Spleen (tissue), 11 donors: Measurements from ENCODE around the gene CLDN34. TPM values are rescaled to one million over a fixed set of nuclear protein-coding genes. Genes with fewer than 3 reads are reported as not detected.

ENCODE experiments used
- DNase-seq: peaks from one replicate; pipeline ENCODE4 v3.0.0-alpha.2; 2020
- H3K27ac ChIP-seq, 8 donors: fragments of 200-600 bp; sonication (generic) in 7 of 8; 1 replicate in 4 of 8; 2 replicates in 4 of 8; pipeline versions ENCODE4 v1.5.0 to v1.8.0; 2016 to 2021; ENCODE audit warnings: inconsistent platforms in 4 of 8, mild to moderate bottlenecking in 4 of 8, moderate library complexity in 1 of 8
- H3K27me3 ChIP-seq, 7 donors: fragments of 200-600 bp; sonication (generic) in 6 of 7; replicated peaks in 1 of 7; 1 replicate in 4 of 7; 2 replicates in 3 of 7; pipeline versions ENCODE4 v1.5.0 to v1.8.0; 2016 to 2021; ENCODE audit warnings: inconsistent platforms in 3 of 7, mild to moderate bottlenecking in 1 of 7
- H3K36me3 ChIP-seq, 6 donors: fragments of 200-600 bp; sonication (generic) in 5 of 6; 1 replicate in 4 of 6; 2 replicates in 2 of 6; pipeline versions ENCODE4 v1.5.0 to v1.8.0; 2016 to 2021; ENCODE audit warnings: inconsistent platforms in 2 of 6
- H3K4me1 ChIP-seq, 6 donors: fragments of 200-600 bp; sonication (generic) in 5 of 6; 1 replicate in 3 of 6; 2 replicates in 3 of 6; pipeline versions ENCODE4 v1.5.0 to v1.8.0; 2016 to 2021; ENCODE audit warnings: inconsistent platforms in 3 of 6
- H3K4me3 ChIP-seq, 8 donors: fragments of 200-600 bp; sonication (generic) in 7 of 8; 1 replicate in 4 of 8; 2 replicates in 4 of 8; pipeline versions ENCODE4 v1.5.0 to v1.8.0; 2016 to 2021; ENCODE audit warnings: inconsistent platforms in 4 of 8, mild to moderate bottlenecking in 4 of 8, moderate library complexity in 2 of 8
- H3K9me3 ChIP-seq, 8 donors: fragments of 200-600 bp; sonication (generic) in 7 of 8; 1 replicate in 4 of 8; 2 replicates in 4 of 8; pipeline versions ENCODE4 v1.5.0 to v1.8.0; 2016 to 2021; ENCODE audit warnings: inconsistent platforms in 4 of 8
- POLR2A ChIP-seq, 3 donors: fragments of 450-650 bp; IDR thresholded peaks; one replicate each; pipeline ENCODE4 v1.5.1; 2017; ENCODE audit warnings: antibody characterized with exemption in 3 of 3, mild to moderate bottlenecking in 1 of 3
- POLR2AphosphoS5 ChIP-seq, 3 donors: sonication (generic); formaldehyde crosslinking; IDR thresholded peaks; one replicate each; pipeline ENCODE4 v1.5.1; 2017; ENCODE audit warnings: antibody characterized with exemption in 3 of 3
- WGBS, 5 donors: extraction: QIAGEN DNeasy Blood & Tissue Kit in 3 of 5; methylation state at CpG; one replicate each; pipeline versions ENCODE4 v1.1.5 to v1.1.7; 2013 to 2018; 5-methylcytosine and 5-hydroxymethylcytosine counted together
- intact Hi-C: fragments of 100-400 bp; cut with DNase I; formaldehyde crosslinking; loops from one replicate; pipeline ENCODE4 v1.15.0; 2023; ENCODE audit warnings: low total_unique reads
- polyA plus RNA-seq, 3 donors: library from polyadenylated mRNA; stranded (reverse); fragments of 200-250 nt; gene quantifications; one replicate each; pipeline ENCODE4 v1.2.1, GENCODE V29; 2013
- total RNA-seq, 7 donors: library from RNA; depleted of rRNA in 3 of 7; stranded (reverse); fragments of >200 nt in 3 of 7; fragmentation: NEBNext Ultra II Directional in 4 of 7; extraction: Animal tissue kit (Norgen Biotek cat#: 25700) in 4 of 7; gene quantifications; one replicate each; pipeline versions ENCODE4 v1.1.0 to v1.2.1, GENCODE V29; 2016 to 2021
- TF ChIP-seq, protein P1 (sequence below), 11 experiments: fragments of 200-600 bp in 7 of 11; fragments of 450-650 bp in 4 of 11; sonication (generic) in 4 of 11; IDR thresholded peaks in 8 of 11; conservative IDR thresholded peaks in 3 of 11; 1 replicate in 7 of 11; 2 replicates in 4 of 11; pipeline versions ENCODE4 v1.4.0 to v1.8.0; 2016 to 2021; ENCODE audit warnings: antibody characterized with exemption in 11 of 11, inconsistent platforms in 4 of 11, mild to moderate bottlenecking in 1 of 11
- donor health status: healthy with polysubstance abuse.
- donor health status: DM: no; HTN: no; CAD: no; lungs with moderate emphysema.
- donor health status: DM: no; HTN: no; CAD: no.
- donor health status: Bipolar disorder and iron deficiency.
- donor health status: healthy.
- donor health status: DM: no; HTN: no; CAD: no.
- donor health status: DM: yes; HTN: yes; CAD: no.

CLDN34 gene
- total and polyA plus RNA-seq, 10 donors, result not detected

DNA sequence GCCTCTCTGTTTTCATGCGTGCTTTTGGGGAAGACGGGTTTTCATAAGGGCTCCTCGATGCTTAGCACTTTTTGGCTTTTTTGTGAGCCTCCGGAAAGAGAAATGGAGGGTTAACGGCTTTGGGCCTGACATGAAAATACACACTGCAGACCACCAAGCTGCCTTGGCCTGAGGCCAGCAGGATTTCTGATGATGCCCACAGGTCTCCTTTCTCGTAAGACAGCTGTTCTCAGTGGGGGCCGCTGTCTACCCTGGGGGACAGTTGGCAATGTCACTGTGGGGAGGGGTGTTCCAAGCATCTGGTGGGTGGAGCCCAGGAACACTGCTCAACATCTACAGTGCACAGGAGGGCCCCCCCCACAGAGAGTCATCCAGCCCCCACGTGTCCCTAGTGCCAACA lies 29.4 kb upstream of the CLDN34 start:
- no peak for DNase-seq
- H3K9me3 ChIP-seq, result no peaks in the 10 kb centered on the region
- no peak overlapping the region for H3K27ac ChIP-seq
- no peak overlapping the region for H3K4me3 ChIP-seq
- peaks cover 0 to 6% (median 0%) of the 10 kb centered on the region in 7 donors for H3K27me3 ChIP-seq
- H3K36me3 ChIP-seq, result no peaks in the 10 kb centered on the region
- peaks cover 0 to 16% (median 0%) of the 10 kb centered on the region in 6 donors for H3K4me1 ChIP-seq
- 77 to 90% (median 85%) methylated on average over 8 of the region's 8 CpGs for WGBS, 5 donors
- intact Hi-C loops, result no loop called here
- TF ChIP-seq POLR2A (IDR thresholded peaks at IDR 0.05) (no peak), POLR2AphosphoS5 (IDR thresholded peaks at IDR 0.05) (no peak)
- TF ChIP-seq, protein P1, sequence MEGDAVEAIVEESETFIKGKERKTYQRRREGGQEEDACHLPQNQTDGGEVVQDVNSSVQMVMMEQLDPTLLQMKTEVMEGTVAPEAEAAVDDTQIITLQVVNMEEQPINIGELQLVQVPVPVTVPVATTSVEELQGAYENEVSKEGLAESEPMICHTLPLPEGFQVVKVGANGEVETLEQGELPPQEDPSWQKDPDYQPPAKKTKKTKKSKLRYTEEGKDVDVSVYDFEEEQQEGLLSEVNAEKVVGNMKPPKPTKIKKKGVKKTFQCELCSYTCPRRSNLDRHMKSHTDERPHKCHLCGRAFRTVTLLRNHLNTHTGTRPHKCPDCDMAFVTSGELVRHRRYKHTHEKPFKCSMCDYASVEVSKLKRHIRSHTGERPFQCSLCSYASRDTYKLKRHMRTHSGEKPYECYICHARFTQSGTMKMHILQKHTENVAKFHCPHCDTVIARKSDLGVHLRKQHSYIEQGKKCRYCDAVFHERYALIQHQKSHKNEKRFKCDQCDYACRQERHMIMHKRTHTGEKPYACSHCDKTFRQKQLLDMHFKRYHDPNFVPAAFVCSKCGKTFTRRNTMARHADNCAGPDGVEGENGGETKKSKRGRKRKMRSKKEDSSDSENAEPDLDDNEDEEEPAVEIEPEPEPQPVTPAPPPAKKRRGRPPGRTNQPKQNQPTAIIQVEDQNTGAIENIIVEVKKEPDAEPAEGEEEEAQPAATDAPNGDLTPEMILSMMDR (IDR thresholded peaks at IDR 0.05 in 8 of 11, conservative IDR thresholded peaks at IDR 0.05 in 3 of 11), result no peak

DNA sequence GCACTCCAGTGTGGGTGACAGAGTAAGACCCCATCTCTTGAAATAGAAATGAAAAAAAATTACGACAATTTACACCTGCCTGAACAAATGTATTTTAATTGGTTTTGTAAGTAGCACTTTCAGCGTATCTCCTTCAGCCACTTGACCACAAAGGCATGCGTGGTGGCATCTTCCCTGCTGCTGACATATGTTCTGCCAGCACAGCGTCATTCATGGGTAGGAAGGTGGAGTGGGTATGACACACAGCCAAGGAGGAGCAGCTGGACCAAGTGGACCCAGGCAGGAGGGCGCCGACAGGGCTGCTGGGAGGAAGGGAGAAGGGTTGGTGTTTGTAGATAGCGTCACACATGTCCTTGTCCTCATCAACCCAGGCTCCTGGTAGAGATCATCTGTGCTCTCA lies 28.6 kb upstream of the CLDN34 start:
- 83 to 91% (median 87%) methylated on average over 7 of the region's 7 CpGs for WGBS, 5 donors
- TF ChIP-seq, protein P1 (IDR thresholded peaks at IDR 0.05 in 8 of 11, conservative IDR thresholded peaks at IDR 0.05 in 3 of 11), result no peak
- TF ChIP-seq POLR2A (IDR thresholded peaks at IDR 0.05) (no peak), POLR2AphosphoS5 (IDR thresholded peaks at IDR 0.05) (no peak)
- no peaks in the 10 kb centered on the region for H3K9me3 ChIP-seq
- no peak overlapping the region for H3K27ac ChIP-seq
- no peak for DNase-seq
- intact Hi-C loops, result no loop called here
- H3K4me3 ChIP-seq, result no peak overlapping the region
- no peaks in the 10 kb centered on the region for H3K36me3 ChIP-seq
- peaks cover 0 to 16% (median 0%) of the 10 kb centered on the region in 6 donors for H3K4me1 ChIP-seq
- peaks cover 0 to 6% (median 0%) of the 10 kb centered on the region in 7 donors for H3K27me3 ChIP-seq

DNA sequence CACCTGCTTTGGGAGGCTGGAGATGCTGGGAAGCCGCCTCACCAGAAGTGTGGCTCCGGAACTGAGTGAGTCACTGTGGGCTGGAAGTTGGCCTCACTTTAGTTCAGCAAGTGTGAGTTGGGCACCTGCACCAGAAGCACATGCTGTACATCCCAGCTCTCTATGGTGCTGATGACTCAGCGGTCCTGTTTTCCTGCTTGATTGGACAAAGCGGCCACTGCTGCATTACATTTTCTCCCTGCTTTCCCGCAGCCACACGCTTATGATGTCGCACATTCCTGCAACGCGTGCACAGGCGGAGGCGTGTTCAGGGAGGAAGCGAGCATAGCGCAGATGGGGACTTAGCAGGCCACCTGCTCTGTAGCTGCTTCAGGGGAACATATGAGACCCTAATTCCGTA lies 26.7 kb upstream of the CLDN34 start:
- intact Hi-C loops, result no loop called here
- Histone ChIP-seq H3K4me1 (peaks cover 0 to 16% (median 0%) of the 10 kb centered on the region in 6 donors), H3K36me3 (no peaks in the 10 kb centered on the region), H3K4me3 (no peak overlapping the region), H3K27ac (no peak overlapping the region), H3K9me3 (no peaks in the 10 kb centered on the region), H3K27me3 (peaks cover 0 to 6% (median 0%) of the 10 kb centered on the region in 7 donors)
- TF ChIP-seq, protein P1 (IDR thresholded peaks at IDR 0.05 in 8 of 11, conservative IDR thresholded peaks at IDR 0.05 in 3 of 11), result no peak
- no peak for TF ChIP-seq POLR2A (IDR thresholded peaks at IDR 0.05)
- no peak for TF ChIP-seq POLR2AphosphoS5 (IDR thresholded peaks at IDR 0.05)
- DNase-seq, result no peak
- 43 to 80% (median 79%) methylated on average over 7 to 14 of the region's 14 CpGs for WGBS, 5 donors

DNA sequence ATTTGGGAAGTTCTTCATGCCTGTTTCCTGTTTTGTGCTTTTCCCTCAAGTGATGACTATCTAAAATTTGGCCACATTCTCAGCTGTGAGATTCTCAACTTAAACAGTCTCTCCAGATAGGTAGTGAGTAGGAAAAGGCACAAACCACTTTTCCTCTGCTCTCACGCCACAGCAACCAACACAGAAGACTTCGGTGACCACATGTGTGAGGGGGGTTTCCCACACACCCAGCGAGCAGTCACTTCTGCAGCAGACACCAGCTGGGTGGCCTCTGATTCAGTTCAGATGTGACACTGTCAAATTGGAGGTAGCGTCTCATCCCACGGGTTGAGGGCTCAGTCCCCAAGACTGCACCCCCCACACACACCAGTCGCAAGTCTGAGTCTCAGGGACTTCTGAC lies 25.1 kb upstream of the CLDN34 start:
- WGBS, 5 donors, result 15 to 59% (median 25%) methylated on average over 5 to 6 of the region's 6 CpGs
- no peak overlapping the region for H3K4me3 ChIP-seq
- no peaks in the 10 kb centered on the region for H3K9me3 ChIP-seq
- no peak overlapping the region for H3K27ac ChIP-seq
- H3K4me1 ChIP-seq, result peaks cover 0 to 16% (median 0%) of the 10 kb centered on the region in 6 donors
- peaks cover 0 to 6% (median 0%) of the 10 kb centered on the region in 7 donors for H3K27me3 ChIP-seq
- no peaks in the 10 kb centered on the region for H3K36me3 ChIP-seq
- intact Hi-C loops, result no loop called here
- no peak for DNase-seq
- TF ChIP-seq POLR2AphosphoS5 (IDR thresholded peaks at IDR 0.05) (no peak), POLR2A (IDR thresholded peaks at IDR 0.05) (no peak)
- TF ChIP-seq, protein P1 (IDR thresholded peaks at IDR 0.05 in 8 of 11, conservative IDR thresholded peaks at IDR 0.05 in 3 of 11), result no peak
